ENCODE results near the gene CCNY.
A peak's percentile ranks its signal among the peaks of the same experiment; 100 is the strongest.

Gene CCNY

GRCh38 chr10:35375091-35375765, 38.9 kb downstream of the CCNY start:
- DNase-seq (ENCODE audit: low spot score): no peak
- Histone ChIP-seq H3K4me3 (no peak overlapping the region), H3K27ac (no peak overlapping the region)
- no peak for TF ChIP-seq CTCF (IDR thresholded peaks at IDR 0.05)

- TF ChIP-seq CTCF (IDR thresholded peaks at IDR 0.05): no peak
- Histone ChIP-seq H3K27ac (no peak overlapping the region), H3K4me3 (no peak overlapping the region)
- no peak for DNase-seq (ENCODE audit: low spot score)
Observed at GRCh38 chr10:35377050-35377728, 40.9 kb downstream of the CCNY start.

GRCh38 chr10:35378541-35379210, 42.4 kb downstream of the CCNY start:
- no peak for DNase-seq (ENCODE audit: low spot score)
- H3K27ac ChIP-seq: peak overlapping the region; percentile 6 to 71

GRCh38 chr10:35379226-35380137, 43.2 kb downstream of the CCNY start:
- no peak for DNase-seq (ENCODE audit: low spot score)

More at GRCh38 chr10:35378541-35379210, 42.4 kb downstream of the CCNY start:
- TF ChIP-seq CTCF (IDR thresholded peaks at IDR 0.05): no peak
- peak overlapping the region; percentile 3 for H3K4me3 ChIP-seq

GRCh38 chr10:35382096-35382495, 45.8 kb downstream of the CCNY start:
- Histone ChIP-seq H3K27ac (no peak overlapping the region), H3K4me3 (no peak overlapping the region)
- no peak for TF ChIP-seq CTCF (IDR thresholded peaks at IDR 0.05)
- no peak for DNase-seq (ENCODE audit: low spot score)

More at GRCh38 chr10:35379226-35380137, 43.2 kb downstream of the CCNY start:
- Histone ChIP-seq H3K27ac (peak overlapping the region; percentile 50 to 71), H3K4me3 (peak overlapping the region; percentile 3)
- TF ChIP-seq CTCF (IDR thresholded peaks at IDR 0.05): no peak

GRCh38 chr10:35384265-35384868, 48.1 kb downstream of the CCNY start:
- no peak overlapping the region for H3K4me3 ChIP-seq
- TF ChIP-seq CTCF (IDR thresholded peaks at IDR 0.05): no peak

More at GRCh38 chr10:35384265-35384868, 48.1 kb downstream of the CCNY start:
- no peak for DNase-seq (ENCODE audit: low spot score)
- H3K27ac ChIP-seq: no peak overlapping the region
